Stimulated activated CD8-positive, alpha-beta memory T cell treated with anti-CD3 and anti-CD28 coated beads, Interleukin-2, amount 100 ng/mL, for 48 hours (primary cell): Measurements from ENCODE around the gene ITGA8.
A peak's percentile ranks its signal among the peaks of the same experiment; 100 is the strongest.
"Not testable (repeated sequence)": the region's sequence is repeated elsewhere in the genome, so short reads cannot be mapped to it uniquely, and the experiment has no call there.

Experiments
- DNase-seq, 2 donors: peaks; one replicate each; pipeline ENCODE4 v3.0.0-alpha.2; 2020; ENCODE audit warnings: low read depth in 2 of 2

ITGA8 gene

DNA sequence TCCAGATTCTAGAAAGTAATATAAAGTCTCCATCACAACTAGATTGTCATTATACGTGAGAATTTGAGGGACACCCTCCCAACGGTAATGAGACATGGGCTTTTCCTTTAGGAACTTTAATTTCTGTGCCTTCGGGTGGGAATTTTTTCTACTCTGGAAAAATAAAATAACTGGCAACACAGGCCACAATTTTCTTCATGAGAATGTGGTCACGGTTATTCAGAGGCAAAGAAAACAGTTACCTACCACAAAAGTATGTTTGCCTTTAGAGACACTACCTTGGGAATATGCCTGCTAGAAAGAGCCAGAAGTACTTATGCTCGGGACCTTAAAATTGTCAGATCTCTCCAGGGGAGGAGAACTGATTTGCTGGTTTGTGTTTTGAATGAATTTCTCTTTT is 99.4 kb downstream of the ITGA8 start:
- no peak for DNase-seq

DNA sequence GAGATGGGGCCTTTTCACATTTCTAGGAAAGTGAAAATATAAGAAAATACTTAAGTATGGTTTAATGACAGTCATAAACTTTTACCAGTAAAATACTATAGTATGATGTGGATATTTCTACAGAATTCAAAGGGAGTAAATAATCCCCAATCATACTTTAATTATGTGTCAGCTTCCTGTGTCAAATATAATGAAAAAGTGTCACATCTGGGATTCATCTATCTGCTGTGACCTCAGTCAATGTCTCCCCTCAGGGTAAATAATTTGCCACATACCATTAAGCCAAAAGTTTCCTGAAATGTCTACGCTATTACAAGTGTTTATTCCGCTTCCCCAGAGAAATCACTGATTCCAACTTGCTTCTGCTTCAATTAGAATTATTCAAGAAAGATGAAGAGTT is 110.5 kb downstream of the ITGA8 start:
- no peak for DNase-seq

DNA sequence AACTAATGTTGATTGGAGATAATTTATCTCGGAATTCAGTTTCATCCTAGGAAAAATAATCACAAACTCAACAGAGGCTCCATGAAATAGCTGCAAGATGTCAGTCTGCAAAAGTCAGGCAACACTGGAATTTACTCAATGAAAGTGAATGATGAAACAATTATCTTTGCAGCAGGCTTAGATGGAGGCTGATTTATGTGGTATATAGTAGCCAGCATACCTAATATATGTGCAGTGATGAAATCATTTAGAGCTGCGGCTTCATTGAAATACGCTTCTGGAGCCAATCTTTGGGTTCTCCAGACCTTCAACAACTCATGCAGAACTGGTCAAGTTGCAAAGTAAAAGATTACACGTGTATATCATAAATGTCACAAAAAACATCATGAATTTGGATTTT is 113.3 kb downstream of the ITGA8 start:
- no peak for DNase-seq

DNA sequence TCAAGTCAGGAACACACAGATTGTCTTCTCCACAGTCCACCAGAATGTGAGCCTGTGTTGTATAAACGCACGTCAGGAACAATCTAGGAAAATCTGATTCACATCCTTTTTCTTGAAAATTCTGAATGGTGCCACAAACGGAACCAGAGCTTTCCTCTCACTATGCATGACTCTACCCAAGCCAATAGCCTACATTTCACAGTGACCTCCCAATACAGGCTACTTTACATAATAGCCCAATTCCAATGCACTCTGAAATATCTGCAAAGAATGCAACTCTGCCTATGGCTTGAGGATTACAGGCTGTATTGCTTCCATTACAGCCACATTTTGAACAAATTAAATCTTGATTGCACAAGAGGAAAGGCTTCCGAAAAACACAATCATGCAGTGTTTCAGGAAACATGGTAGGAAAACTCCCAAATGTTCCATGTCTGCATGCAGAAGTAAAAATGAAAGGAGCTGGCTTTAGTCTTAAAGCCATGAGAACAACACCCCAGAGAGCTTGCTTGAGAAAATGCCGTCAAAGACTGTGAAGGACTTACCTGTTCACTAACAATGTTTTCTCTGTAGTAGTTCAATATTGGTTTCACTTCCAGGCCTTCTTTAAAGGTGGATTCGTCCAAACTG is 113.9 kb downstream of the ITGA8 start:
- no peak for DNase-seq

DNA sequence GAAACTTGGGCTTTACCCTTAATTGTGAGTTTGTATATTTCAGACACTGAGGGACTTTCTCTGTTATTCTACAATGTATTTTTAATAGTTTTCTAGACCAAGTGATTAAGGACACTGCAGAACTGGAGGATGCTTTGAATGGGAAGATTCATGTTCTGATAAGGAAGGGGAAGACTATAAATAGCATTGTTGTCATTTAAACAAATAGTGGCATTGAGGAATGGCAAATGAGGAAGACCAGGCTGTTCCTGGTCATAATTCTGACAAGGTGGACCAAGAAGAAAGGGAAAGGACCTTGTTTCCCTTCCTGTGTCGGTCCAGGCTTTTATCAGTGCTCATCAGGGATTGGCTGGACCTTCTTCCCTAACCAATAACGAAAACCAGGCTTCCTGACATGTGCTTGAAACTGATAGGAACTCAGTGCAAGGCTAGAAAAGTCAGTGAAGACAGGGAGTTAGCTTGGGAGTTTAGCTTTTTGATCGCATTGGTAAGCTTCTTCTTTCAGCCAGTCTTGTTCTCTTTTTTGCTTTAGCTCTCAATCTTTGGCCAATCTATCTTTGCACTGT is 116.2 kb downstream of the ITGA8 start:
- no peak for DNase-seq

DNA sequence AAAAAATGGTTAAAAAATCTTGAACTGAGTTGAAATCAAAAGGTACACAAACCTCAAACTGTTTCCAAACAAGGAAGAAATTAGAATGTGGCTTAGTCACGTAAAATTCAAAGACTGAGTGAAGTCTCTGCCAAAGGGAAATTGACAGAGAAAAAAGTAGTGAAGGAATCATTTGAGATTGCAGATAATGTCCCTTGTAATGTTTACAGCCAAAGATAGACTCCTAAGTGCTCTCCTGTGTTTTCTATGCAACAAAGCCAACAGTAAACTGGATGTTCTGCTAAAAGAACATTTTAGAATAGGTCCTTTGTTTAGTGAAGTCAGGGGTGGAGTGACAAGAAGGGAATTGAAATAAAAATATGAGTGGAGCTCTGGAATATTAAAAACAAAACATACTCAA is 117.9 kb downstream of the ITGA8 start:
- no peak for DNase-seq

DNA sequence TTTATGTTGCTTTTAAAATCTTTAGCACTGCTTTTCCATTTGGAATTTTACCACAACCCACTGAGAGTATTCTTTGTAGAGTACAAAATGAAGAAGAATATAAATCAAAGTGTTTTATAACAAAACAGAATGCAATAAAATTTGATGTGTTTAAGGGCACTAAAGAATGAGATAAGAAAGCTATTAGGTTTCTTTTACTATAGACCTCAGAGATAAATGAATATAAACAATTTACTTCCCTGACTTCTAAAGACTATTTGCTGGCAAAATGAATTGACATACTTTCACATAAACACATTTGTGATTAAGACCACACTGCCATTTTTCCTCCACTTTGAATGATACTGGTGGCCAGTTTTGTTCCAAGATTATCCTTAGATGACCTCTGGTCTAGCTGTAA is 124.5 kb downstream of the ITGA8 start:
- DNase-seq = no peak

DNA sequence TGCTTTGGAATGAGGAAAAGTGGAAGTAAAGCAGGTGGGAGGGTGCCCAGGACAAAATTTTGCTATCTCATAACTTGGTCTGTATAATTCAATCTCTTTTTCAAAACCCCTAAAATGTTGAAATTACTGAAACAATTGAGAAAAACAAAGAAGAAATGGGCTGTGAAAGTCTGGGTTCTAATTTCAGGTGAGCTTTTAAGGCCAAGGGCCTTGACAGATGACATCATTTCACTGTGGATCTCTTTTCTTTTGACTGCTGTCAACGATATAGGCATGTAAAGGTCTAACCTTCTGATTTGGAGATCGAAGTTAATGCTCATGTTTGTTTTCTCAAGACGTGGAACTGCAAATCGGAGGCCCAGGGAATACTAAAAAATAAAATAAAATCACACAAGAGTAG is 127.8 kb downstream of the ITGA8 start:
- no peak for DNase-seq

DNA sequence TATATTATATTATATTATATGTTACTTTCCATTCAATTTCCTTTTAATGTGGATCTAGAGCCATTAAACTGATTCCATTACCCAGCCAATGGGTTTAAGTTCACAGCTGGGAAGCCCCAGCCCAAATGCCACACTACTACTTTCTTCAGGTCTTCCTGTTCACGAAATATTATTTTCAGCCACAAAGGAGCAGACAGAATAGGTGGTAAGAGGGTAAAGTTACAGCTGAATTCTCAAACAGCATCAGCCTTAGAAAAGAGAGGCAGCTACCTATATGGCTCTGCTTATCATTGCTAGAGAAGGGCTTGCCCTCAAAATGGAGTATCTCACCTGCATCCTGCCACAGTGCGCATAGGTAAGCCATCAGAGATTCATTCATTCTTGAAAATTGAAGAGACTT is 128.3 kb downstream of the ITGA8 start:
- no peak for DNase-seq

DNA sequence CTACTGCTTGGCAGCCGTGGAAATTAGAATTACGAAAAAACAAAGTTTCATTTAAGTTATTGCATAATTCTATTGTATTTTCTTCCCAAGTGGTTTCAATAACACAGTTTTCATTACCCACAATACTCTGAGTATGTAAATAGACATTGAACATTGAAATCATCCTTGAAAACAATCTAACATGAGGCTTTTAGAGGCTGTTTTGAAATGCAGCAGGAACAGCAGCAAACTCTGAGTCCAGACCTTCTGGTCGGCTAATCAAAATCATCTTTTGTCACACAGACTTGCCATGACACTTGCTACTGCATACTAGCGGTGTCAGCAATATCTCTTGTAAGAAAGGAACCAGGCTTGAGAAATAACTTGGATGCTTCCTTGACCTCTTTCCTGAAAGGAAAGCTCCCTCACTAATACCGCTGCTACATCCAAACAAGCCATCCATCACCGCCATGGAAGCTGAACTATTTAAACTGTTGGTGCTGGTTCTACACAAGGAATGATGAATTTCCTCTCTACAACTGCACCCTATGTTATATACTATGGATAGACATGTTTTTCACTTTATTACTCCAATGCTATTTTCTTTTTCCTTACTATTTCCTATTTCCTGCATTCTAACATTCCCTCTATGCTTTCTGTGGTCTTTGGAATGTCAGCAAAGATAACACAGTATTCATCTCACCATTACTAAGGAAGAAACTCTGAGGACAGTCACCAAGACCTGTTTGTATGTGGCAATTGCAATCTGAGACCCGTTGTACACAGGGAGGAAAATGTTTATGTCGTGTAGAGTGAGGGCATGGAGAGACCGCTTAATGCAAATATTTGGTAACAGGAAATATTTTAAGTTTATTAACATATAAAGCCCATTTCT is 130.8 kb downstream of the ITGA8 start:
- no peak for DNase-seq

DNA sequence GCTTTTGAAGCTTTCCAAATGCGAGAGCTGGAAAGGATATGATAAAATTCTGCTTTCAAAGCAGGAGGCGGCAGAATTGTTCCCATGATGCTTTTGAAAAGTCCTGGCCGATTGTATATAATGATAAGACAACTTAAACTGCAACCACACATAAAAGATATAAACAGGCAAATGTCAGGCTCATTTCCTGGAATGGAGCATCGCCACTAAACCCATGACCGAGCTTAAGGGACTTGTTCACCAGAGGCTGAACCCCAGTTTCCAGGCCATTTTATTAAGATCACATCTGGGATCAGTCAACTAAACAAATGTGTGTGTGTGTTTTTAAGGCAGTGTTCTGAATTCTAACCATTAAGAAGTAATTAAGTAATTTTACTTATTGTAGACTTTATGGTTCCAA is 131.6 kb downstream of the ITGA8 start:
- no peak for DNase-seq

DNA sequence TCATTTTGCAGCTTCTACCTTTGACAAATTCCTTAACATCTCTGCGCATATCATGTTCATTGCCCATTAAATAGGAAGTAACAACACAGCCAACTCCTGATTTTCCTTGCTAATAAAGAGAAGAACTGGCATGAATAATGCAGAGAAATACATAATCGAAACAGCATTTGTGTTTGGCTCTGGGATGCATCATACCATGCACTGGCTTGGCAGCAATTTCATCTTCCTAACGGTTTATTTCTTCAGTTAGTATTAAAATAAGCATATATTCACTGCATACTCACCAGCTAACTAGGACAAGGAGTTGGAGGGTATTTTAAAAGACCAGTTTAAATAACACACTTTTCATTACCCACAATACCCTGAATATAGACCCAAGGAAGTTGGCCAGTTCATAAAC is 132.5 kb downstream of the ITGA8 start:
- no peak for DNase-seq

DNA sequence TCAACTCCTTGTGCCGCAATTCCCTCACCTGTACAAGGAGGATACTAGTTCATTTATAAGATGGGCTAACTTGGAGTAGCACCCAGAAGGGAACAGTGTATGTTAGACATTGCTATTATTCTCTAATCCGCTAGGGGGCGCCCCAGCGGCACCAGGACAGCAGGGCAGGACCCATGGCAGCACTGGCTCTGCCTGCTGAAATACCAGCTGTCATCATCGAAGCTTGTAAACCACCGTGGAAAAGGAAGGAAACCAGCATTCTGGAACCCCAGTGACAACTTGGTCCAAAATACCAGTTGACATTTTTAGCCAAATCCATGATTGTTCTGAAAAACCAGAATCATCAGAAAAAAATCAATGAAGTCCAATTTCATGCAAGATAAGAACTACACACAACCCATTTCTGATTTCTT is 134.4 kb downstream of the ITGA8 start:
- DNase-seq = peak; percentile 9 to 37

DNA sequence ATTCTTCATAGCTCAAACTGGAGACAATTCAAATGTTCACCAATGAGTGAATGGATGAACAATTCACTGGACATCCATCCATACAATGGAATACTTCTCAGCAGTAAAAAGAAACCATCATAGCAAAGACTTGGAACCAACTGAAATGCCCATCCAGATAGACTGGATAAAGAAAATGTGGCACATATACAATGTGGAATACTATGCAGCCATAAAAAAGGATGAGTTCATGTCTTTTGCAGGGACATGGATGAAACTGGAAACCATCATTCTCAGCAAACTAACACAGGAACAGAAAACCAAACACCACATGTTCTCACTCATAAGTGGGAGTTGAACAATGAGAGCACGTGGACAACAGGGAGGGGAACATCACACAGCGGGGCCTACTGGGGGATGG is 136.8 kb downstream of the ITGA8 start:
- DNase-seq = not testable (repeated sequence)

DNA sequence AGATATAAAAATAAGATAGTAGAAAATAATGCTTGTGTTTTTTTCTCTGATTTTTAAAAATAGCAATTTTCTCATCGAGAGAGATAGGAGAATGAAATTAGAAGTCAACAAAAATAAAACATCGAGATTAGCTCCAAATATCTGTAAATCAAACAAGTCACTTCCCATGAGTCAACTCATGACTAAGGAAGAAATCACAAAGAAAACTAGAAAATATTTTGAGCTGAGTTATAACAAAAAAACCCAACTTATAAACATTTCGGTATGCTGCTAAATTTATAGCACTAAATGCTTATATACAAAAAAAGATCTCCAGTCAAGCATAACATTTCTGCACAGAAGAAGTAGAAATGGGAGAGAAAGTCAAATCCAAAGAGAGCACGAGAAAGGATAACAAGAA is 140.1 kb downstream of the ITGA8 start:
- DNase-seq = no peak

DNA sequence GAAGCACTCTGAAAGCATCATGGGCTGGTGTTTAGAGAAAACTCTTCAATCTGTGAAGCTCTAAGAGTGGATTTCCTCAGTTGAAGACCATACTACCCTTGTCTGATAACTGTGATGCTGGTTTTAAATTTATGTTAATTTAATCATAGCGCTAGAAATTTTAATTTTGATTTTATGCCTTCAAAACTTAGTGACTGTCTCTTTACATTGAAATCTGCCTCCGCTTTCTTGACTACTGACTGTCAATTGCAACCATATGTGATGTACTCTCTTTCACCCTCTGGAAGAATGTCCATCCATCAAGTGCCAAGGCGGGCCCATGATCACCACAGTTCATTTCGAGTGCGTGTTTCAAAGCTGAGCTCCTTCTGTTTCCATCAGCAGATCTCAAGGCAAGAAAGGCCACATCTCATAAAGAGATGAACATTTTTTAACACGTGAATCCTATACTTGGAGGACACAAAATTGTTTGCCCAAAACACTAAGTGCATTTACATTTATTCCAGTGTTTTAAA is 147.1 kb downstream of the ITGA8 start:
- no peak for DNase-seq

DNA sequence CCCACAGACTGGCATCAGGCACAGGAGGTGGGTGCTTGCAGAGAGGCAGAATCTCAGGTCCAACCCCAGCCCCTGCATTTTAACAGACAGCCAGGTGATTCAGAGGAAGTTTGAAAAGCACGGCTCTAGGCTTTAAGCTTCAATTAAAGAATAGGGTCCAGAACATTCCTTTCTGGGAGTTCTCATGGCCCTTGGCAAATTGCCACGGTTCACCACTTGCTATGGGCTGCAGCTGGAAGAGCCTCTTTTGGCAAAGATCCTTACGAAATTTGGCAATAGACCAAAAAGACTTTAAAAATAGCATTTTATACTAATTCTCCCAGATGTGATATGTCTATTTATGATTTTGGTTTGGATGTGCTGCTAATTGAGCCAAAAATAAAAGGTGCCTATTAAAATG is 148.1 kb downstream of the ITGA8 start:
- no peak for DNase-seq

DNA sequence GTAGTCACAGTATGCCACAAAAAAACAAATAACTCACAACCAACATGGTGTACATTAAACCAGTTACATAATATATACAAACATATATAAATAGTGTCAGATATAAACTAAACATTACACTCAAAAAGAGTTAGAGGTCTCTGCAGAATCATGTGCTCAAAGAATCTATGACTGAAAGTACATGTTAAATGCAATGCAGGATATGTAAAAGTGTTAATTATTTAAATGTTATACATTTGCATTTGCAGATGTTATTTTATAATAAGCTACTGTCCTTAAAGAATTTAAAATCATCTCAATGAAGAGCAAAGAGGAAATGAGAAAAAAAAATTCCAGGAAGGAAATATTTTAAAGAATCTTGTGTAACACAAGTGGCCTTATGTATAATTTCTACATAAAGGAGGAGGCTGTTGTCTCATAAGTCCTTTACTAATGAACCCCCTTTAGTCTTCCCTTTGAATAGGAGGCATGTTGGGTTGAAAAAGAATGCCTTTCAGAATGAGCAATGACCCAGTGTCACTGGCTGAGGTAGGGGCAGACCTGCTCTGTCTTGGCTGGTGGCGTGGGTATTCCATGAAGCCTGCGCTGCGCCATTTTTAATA is 148.9 kb downstream of the ITGA8 start:
- no peak for DNase-seq

DNA sequence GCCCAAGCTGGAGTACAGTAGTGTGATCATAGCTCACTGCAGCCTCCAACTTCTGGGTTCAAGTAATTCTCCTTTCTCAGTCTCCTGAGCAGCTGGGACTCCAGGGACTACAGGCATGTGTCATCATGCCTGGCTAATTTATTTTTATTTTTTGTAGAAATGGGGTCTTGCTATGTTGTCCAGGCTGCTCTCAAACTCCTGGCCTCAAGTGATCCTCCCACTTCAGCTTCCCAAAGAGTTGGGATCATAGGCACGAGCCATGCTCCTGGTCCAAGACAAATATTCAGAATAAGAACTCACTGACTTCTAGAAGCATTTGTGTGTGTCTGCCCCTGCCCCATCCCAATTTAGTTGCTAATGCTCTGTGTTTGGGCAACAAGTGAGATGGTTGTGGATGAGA is 151.8 kb downstream of the ITGA8 start:
- no peak for DNase-seq

DNA sequence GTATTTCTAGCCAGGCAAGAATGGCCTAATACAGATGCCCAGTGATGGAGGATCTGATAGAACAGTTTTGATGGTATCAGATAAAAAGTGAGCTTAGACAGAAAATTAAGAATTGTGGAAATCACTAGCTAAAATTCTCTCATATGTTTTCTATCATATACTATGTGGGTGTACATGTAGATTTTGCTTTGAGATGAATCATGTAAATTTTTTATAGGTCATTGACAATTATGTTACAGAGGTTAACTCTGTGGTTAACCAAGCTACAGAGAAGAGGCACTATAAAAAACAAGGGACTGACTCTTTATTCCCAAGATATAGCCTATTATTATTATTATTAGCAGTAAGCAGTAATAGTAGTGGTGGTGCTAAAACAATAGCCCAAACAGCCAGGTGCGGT is 156.5 kb downstream of the ITGA8 start:
- no peak for DNase-seq

DNA sequence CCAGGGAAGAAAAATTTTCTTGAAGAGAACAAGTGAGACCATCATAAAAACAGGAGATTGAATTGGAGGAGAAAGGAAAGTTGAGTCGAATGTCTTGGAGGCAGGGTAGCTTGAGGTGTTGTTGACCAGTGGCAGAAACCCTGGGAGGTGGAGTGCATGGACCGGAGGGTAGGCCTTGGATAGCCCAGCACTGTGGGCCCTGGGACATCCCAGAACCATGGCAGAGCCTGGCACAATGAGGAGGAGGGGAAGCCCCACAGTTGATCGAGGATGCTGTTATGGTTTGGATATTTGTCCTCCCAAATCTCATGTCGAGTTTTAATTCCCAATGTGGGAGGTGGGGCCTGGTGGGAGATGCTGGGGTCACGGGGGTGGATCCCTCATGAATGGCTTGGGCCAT is 157.1 kb downstream of the ITGA8 start:
- no peak for DNase-seq

DNA sequence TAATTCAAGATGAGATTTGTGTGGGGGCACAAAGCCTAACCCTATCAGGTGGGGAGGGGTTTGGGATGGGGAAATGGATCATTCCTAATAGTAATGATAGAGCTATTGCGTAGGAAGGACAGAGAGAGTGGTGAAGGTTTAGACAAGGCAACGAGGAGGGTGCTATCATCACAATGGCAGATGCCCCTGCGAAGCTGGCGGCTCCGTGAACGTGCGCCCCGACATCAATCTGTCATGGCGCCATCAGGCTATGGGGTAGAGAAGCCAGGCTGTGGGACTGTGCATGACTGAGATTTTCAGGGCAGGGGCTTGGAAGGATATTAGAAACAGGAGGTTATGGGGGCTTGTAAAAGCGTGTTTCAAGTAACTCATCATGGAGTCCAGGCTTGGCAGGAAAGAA is 157.6 kb downstream of the ITGA8 start:
- DNase-seq = no peak

DNA sequence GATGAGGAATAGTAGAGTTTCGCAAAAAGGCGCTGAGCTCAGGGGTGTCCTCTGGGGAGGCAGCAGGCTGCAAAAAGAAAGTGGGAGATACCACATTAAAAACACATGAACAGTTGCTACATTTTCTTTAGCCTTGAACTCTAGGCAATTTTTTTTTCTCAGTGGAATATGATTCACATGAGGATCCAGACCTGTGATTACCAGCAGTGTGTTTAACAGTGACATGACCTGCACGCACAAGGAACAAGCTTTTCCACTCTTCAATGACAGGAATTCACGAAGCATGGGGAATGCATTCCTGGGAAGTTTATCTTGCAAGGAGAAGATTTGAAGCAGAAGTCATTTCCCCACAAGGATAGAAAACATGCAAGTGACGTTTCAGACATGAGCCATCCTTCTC is 161.6 kb downstream of the ITGA8 start:
- DNase-seq = no peak
